Skeletal muscle cell (primary cell): ENCODE data around the gene CCL11.

Experiments
- DNase-seq: peaks from one replicate; pipeline ENCODE4 v3.0.0-alpha.2; 2010; ENCODE audit warnings: low read depth
- H3K4me3 ChIP-seq: 2 replicates; pipeline ENCODE4 v1.5.1; 2011; ENCODE audit warnings: low read depth, mild to moderate bottlenecking, control low read depth, low read length, moderate library complexity

CCL11 gene

GRCh38 chr17:34255381-34255732, 30.2 kb upstream of the CCL11 start:
- H3K4me3 ChIP-seq, result peak overlapping the region; percentile 45
- no peak for DNase-seq

- H3K4me3 ChIP-seq, result peak overlapping the region; percentile 45
- no peak for DNase-seq
Observed at GRCh38 chr17:34255841-34256240, 29.7 kb upstream of the CCL11 start.

- no peak overlapping the region for H3K4me3 ChIP-seq
- DNase-seq, result no peak
Observed at GRCh38 chr17:34257299-34257985, 28.1 kb upstream of the CCL11 start.

DNA sequence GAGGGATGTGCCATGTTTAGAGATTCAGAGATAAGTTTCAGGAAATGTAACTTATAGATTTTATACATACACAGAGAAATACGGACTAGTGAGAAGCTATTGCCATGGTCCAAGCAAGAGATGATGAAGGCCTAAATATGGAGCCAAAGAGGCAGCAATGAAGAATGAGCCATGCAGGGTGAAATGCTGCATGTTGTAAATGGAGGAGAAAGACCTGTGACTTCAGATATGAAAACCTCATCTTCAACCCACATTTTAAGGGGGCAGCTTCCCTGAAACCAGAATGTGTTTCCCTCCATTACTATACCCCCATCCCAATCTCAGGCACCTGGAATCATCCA, 27.6 kb upstream of the CCL11 start:
- no peak overlapping the region for H3K4me3 ChIP-seq
- no peak for DNase-seq

DNA sequence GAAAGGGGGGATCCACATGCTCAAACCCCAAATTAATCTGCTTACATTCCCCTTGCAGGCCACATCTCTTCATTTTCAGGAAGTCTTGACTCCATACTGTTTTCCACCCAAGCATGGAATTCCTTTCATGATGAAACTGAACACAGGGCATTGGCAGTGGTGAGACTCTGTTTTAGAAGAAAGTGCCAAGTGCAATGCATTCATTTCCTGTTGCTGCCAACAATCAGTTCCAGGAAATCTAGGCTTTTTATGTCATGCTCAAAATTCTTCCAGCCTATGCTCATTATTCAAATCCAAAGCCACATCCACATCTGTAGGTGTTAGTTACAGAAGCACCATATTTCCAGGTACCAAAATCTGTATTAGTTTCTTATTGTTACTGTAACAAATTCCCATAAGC, 26.4 kb upstream of the CCL11 start:
- peak; percentile 14 for DNase-seq

GRCh38 chr17:34260861-34261260, 24.7 kb upstream of the CCL11 start:
- no peak for DNase-seq
- no peak overlapping the region for H3K4me3 ChIP-seq

More for the DNA sequence above, 26.4 kb upstream of the CCL11 start:
- no peak overlapping the region for H3K4me3 ChIP-seq

GRCh38 chr17:34261568-34262337, 23.8 kb upstream of the CCL11 start:
- no peak overlapping the region for H3K4me3 ChIP-seq
- DNase-seq, result no peak

DNA sequence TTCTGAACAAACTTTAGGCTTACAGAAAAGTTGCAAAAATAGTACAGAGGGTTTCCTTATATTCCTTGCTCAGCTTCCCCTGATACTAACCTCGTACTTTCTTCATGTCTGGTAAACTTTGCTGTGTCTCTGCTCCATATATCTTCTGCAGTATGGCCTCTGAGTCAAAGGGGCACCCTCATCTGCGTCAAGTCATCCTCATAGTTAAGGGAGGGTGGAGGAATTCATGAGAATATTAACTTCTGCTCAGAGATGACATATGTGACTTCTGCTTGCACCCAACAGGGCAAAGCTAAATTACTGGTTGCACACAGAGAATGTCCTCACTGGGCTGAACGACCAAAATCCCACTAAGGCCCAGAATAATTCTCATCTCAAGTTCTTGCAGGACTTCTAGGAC, 19.8 kb upstream of the CCL11 start:
- H3K4me3 ChIP-seq, result no peak overlapping the region
- DNase-seq, result no peak

DNA sequence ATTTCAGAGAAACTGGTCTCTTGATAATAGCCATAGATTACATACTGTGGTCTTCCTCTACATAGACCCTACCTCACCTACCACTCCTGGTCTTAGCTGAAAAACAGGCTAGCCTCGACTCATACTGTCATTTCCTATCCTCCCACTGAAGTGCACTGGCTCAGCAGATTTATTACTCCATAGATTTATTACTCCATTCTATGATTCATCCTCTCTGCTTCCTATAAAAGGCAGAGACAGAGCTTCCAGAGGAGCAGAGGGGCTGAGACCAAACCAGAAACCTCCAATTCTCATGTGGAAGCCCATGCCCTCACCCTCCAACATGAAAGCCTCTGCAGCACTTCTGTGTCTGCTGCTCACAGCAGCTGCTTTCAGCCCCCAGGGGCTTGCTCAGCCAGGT, 15.6 kb upstream of the CCL11 start, which contains the start of gene CCL7:
TSS of gene CCL7 (plus strand) at position 253 of the 400 bp plus-strand sequence. CDS start at position 323, 70 bp downstream.
- no peak within 1 kb of the TSS for H3K4me3 ChIP-seq
- DNase-seq, result peak; percentile 15

DNA sequence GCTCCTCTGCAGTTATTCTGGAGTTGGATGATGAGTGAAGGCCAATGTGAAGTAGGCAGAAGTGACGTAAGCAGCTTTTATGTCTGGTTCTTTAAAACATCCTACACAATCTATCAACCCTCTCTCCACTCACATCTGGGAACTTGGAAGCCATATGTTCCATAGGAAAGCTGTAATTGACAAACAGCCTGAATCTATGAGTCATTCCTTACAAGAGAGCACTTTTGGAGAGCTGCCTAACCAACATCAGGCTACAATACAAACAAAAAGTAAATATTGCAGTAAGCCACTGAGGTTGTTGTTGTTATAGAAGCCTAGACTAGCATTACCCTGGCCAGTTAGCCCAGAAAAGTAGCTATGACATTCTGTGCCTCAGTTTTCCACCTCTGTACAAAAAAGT, 9.7 kb upstream of the CCL11 start:
- DNase-seq, result peak; percentile 88

GRCh38 chr17:34276826-34277225, 8.7 kb upstream of the CCL11 start:
- no peak for DNase-seq
- H3K4me3 ChIP-seq, result no peak overlapping the region

More for the DNA sequence above, 9.7 kb upstream of the CCL11 start:
- no peak overlapping the region for H3K4me3 ChIP-seq

DNA sequence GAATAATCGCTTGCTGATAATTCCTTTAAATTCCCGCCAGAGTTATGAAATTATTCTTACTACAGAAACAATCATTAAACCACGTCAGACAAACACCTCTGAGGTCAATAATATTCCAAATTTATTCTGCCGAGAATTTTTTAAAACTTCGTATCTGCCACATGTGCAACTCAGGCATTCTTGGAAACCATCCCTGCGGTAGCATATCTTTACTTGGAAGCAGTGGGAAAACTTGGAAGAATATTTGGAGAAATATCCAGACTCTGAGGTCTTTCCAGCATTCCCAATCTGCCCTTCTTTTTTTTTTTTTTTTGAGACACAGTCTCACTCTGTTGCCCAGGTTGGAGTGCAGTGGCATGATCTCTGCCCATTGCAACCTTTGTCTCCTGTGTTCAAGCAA, 2.0 kb upstream of the CCL11 start:
- H3K4me3 ChIP-seq, result no peak overlapping the region
- DNase-seq, result no peak

- no peak for DNase-seq
- no peak overlapping the region for H3K4me3 ChIP-seq
Observed at GRCh38 chr17:34287875-34288274, 2.3 kb downstream of the CCL11 start.

GRCh38 chr17:34290586-34290985, 5.0 kb downstream of the CCL11 start:
- no peak for DNase-seq
- H3K4me3 ChIP-seq, result no peak overlapping the region

DNA sequence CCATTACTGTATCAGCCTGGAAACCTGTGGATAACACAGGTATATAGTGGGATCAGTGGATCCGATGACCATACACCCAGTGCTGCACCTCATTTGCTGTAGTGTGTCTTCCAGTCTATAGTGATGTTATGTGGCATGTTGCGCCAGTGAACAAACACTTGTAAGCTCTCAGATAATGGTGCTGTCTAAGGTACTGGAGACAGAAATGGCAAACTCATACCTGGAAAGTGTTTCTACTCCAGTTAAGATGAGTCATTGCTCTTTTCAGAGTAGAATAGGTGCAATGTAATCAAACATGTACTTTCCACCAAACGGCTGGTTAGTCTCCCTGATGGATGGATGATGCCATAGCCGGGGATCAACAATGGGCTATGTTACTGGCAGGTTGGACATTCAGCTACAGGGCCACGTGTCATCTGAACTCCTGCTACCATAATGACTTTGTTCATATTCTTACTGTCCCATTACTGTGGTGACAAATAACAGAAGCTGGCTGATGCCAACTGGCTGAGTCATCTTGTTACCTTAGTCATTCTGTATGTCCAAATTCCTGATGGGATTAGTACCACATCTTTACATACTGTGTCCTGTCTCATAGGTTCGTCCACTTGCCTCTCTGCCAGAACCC, 6.3 kb downstream of the CCL11 start:
- no peak overlapping the region for H3K4me3 ChIP-seq
- DNase-seq, result no peak

GRCh38 chr17:34299027-34299426, 13.5 kb downstream of the CCL11 start:
- no peak for DNase-seq
- no peak overlapping the region for H3K4me3 ChIP-seq

DNA sequence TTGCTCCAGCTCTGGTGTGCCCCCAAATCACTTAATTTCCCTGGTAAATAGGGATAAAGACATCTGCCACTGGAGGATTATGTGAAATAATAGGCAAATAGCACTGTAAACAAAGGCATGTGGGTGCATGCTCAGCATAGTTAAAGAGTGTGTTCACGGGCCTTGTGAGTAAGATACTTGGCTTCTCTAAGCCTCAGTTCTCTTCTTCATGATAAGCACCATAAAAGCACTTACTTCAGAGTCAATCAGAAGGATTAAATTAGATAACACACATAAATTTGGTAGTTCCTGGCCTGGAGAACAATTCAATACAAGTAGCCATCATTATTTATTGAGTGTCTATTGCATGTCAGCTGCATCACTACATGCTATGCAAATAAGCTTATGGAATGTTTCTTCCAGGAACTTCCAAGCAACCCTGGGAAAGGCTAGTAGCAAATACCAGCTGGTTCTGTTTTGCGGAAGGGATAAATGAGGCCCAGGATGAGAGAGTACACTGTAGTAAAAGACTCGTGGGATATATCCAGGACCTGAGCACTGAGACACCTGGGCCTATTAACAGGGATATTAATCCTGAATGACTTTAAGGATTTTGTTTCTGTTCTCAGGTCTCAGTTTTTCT, 14.5 kb downstream of the CCL11 start:
- DNase-seq, result no peak
- no peak overlapping the region for H3K4me3 ChIP-seq

DNA sequence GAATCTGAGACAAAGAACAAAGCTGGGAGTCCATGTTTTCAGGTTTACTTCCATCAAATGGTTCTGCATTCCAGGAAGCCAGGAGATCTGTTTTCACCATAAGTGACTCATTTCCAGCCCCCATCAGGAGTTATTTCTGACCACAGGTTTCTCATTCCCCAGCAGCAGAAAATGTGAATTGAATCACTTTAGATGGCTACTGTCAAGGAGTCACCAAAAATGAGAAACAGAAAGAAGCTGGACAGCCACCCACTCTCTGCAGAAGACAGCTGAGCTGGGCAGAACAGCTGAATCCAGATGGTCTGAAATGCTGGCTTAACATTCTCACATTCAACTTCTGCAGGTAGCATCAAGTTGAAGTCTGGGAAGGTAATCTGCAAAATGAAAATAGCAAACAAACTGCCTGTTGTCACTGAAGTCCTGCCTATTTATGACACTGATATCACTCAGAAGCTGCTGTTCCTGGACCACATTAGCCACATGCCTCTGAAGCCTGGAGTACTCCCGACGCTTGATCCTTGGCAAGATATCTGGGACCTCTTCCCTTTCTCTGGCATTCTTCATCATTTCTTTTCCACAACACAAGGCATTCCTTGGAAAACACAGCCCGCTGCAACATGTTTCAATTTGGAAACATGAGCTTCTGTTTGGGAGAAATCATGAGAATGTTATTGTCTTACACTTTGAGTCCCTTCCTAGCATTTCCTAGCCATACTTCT, 15.3 kb downstream of the CCL11 start:
- DNase-seq, result peak; percentile 28

DNA sequence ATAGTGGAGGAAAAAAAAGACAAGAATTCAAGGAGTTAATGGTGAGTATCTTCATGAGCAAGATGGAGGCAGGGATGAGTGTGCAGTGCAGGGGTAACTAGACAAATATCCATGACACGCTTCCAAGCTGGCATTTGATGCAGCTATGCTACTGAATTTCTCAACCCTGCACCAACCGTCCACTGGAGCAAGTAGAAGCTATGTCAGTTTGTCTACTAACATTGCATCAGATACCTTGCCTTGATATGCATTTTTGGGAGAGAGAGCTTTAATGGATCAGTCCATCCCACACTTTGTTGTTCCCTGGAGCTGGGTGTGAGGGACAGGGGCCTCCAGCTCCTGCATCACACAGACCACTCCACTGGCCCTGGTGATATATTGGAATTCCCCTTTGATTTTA, 16.4 kb downstream of the CCL11 start:
- H3K4me3 ChIP-seq, result no peak overlapping the region
- DNase-seq, result peak; percentile 4

More for the DNA sequence above, 15.3 kb downstream of the CCL11 start:
- no peak overlapping the region for H3K4me3 ChIP-seq

DNA sequence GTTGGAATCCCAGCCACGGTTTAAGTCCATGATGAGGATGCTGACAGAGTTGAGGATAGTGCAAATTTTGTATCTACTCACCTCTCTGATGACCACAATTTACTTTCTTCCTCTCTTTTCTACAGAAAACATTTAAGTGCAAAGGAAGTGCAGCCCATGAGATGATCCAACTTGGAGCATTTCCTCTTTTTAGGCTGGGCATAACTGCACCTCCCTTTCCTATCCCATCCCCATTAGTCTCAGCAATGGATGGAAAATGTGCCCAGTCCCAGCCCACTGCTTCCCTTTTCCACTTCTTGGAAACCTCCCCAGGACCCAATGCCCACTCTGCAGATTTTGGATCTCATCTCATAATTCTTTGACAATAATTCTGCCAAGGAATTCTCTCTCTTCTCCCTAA, 17.1 kb downstream of the CCL11 start:
- DNase-seq, result no peak
- H3K4me3 ChIP-seq, result no peak overlapping the region
